ENCODE results near the gene GSTP1.

The GSTP1 gene

GRCh38 chr11:67626970-67627369, 43.4 kb downstream of the GSTP1 start:
- DNase-seq (ENCODE audit: extremely low read depth, insufficient read length) = no peak

GRCh38 chr11:67627441-67627811, 43.8 kb downstream of the GSTP1 start:
- no peak for TF ChIP-seq CTCF (IDR thresholded peaks at IDR 0.05; ENCODE audit: insufficient read depth, low read length, poor library complexity, severe bottlenecking)
- Histone ChIP-seq H3K36me3 (ENCODE audit: control insufficient read depth, insufficient read depth, low read length) (no peaks in the 10 kb centered on the region), H3K4me3 (replicated peaks; ENCODE audit: low read depth, low read length) (no peak overlapping the region), H3K27me3 (replicated peaks; ENCODE audit: control insufficient read depth, insufficient read depth, low read length) (no peaks in the 10 kb centered on the region)
- no peak for DNase-seq (ENCODE audit: extremely low read depth, insufficient read length)

More at GRCh38 chr11:67626970-67627369, 43.4 kb downstream of the GSTP1 start:
- Histone ChIP-seq H3K36me3 (ENCODE audit: control insufficient read depth, insufficient read depth, low read length) (no peaks in the 10 kb centered on the region), H3K4me3 (replicated peaks; ENCODE audit: low read depth, low read length) (no peak overlapping the region), H3K27me3 (replicated peaks; ENCODE audit: control insufficient read depth, insufficient read depth, low read length) (no peaks in the 10 kb centered on the region)
- TF ChIP-seq CTCF (IDR thresholded peaks at IDR 0.05; ENCODE audit: insufficient read depth, low read length, poor library complexity, severe bottlenecking) = no peak

GRCh38 chr11:67627812-67628624, 44.4 kb downstream of the GSTP1 start:
- Histone ChIP-seq H3K27me3 (replicated peaks; ENCODE audit: control insufficient read depth, insufficient read depth, low read length) (no peaks in the 10 kb centered on the region), H3K36me3 (ENCODE audit: control insufficient read depth, insufficient read depth, low read length) (no peaks in the 10 kb centered on the region), H3K4me3 (replicated peaks; ENCODE audit: low read depth, low read length) (no peak overlapping the region)
- TF ChIP-seq CTCF (IDR thresholded peaks at IDR 0.05; ENCODE audit: insufficient read depth, low read length, poor library complexity, severe bottlenecking) = no peak
- no peak for DNase-seq (ENCODE audit: extremely low read depth, insufficient read length)

DNA sequence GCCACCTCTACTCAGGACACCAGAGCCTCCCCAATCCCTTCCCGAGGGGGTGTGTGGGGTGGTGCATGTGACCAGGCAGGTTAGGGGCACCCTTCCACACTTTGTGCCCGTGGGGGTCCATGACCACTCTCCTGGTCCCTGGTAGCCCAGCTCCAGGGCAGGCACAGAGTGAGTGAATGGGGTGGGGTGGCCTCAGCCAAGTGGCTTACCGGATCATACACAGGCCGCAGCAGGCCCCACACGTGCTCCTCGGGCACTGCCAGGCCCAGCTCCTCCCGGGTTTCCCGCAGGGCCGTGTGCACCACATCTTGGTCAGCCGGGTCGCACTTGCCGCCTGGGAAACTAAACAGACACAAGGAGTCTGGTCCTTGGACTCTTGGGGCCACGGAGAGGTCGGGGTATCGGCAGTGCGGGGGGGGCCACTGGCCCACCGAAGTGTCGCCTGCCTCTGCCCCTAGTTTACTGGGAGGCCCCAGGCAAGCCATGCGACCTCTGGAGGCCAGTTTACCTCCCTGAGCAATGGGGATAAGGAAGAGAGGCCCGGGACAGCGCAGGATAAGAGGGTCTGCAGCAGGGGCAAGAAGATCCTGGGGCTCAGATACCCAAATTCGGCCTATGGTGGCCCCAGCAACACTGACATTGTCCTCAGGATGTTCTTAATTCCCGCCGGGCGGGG, 45.2 kb downstream of the GSTP1 start:
- no peak for DNase-seq (ENCODE audit: extremely low read depth, insufficient read length)
- TF ChIP-seq CTCF (IDR thresholded peaks at IDR 0.05; ENCODE audit: insufficient read depth, low read length, poor library complexity, severe bottlenecking) = no peak
- H3K4me3 ChIP-seq (replicated peaks; ENCODE audit: low read depth, low read length) = peak overlapping the region; percentile 62
- H3K36me3 ChIP-seq (ENCODE audit: control insufficient read depth, insufficient read depth, low read length) = no peaks in the 10 kb centered on the region
- H3K27me3 ChIP-seq (replicated peaks; ENCODE audit: control insufficient read depth, insufficient read depth, low read length) = no peaks in the 10 kb centered on the region

DNA sequence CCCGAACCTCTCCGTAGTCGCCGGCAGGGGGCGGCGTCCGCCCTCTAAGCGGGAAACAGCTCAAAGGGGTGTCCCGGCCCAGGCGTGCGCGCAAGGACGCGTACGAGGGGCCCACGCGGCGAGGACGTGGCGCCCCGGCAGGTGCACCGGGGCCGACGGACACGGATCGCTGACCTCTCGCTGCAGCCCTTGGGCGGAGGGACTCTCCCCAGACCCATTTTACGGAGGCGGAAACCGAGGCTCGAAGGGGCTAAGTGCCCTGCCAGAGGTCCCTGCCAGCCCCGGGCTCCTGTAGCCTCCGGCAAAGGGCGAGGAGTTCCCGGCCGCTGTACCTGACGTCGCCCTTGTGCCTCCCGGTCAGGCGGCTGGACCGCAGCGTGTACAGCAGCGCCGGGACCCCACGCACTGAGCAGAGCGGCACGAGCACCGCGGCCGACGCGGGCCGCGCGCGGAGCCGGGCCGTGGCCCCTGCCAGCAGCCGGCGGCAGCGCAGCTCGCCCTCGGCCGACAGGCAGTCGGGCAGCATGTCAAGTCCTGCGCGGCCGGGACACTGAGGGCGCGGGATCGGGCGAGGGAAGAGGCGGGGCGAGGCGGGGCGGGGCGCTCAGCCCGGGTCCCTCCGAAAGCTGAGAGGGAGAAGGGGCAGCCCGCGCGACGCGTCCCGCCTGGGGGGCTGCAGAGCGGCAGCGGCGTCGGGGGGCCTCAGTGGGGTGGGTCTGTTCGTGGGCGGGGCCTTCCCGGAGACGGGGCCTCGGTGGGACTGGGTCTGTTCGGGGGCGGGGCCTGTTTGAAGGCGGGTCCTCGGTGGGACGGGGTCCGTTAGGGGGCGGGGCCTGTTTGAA, 46.0 kb downstream of the GSTP1 start, which contains the start of gene NUDT8:
TSS of gene NUDT8 (minus strand) at position 552 of the 842 bp plus-strand sequence. CDS start at position 526, 26 bp downstream.
- H3K4me3 ChIP-seq (replicated peaks; ENCODE audit: low read depth, low read length) = peak within 1 kb of the TSS; percentile 63
- TF ChIP-seq CTCF (IDR thresholded peaks at IDR 0.05; ENCODE audit: insufficient read depth, low read length, poor library complexity, severe bottlenecking) = peak; percentile 89
- H3K27me3 ChIP-seq (replicated peaks; ENCODE audit: control insufficient read depth, insufficient read depth, low read length) = no peaks in the 10 kb centered on the region; the same call in 1 of the 2 replicates
- no peaks in the 10 kb centered on the region for H3K36me3 ChIP-seq (ENCODE audit: control insufficient read depth, insufficient read depth, low read length)
- peak; percentile 91 for DNase-seq (ENCODE audit: extremely low read depth, insufficient read length)

Measured in GM06990 (cell line).